Activated T-cell treated with anti-CD3 and anti-CD28 coated beads, Interleukin-2, amount 50 U/mL, for 1 hour (primary cell): ENCODE data around the gene G3BP1.
"Not testable (repeated sequence)": the region's sequence is repeated elsewhere in the genome, so short reads cannot be mapped to it uniquely, and the experiment has no call there.

ENCODE experiments used
- DNase-seq: peaks from one replicate; pipeline ENCODE4 v3.0.0-alpha.2; 2020

The G3BP1 gene

GRCh38 chr5:151757233-151758140, 14.3 kb upstream of the G3BP1 start:
- peak; percentile 43 for DNase-seq

DNA sequence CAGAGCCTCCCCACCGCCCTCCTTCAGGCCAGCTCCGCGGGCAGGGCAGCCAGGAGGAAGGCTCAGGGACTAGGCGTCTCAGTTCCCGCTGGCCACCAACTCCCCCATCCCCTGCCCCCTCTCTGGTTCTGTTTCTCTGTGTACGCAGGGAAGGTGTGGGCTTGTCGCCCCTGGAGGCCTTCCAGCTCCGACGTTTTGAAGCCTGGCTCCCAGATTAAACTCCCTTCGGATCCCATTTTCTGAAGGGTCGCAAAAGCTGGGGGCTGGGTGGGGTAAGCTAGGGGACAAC, 13.7 kb upstream of the G3BP1 start:
- no peak for DNase-seq

DNA sequence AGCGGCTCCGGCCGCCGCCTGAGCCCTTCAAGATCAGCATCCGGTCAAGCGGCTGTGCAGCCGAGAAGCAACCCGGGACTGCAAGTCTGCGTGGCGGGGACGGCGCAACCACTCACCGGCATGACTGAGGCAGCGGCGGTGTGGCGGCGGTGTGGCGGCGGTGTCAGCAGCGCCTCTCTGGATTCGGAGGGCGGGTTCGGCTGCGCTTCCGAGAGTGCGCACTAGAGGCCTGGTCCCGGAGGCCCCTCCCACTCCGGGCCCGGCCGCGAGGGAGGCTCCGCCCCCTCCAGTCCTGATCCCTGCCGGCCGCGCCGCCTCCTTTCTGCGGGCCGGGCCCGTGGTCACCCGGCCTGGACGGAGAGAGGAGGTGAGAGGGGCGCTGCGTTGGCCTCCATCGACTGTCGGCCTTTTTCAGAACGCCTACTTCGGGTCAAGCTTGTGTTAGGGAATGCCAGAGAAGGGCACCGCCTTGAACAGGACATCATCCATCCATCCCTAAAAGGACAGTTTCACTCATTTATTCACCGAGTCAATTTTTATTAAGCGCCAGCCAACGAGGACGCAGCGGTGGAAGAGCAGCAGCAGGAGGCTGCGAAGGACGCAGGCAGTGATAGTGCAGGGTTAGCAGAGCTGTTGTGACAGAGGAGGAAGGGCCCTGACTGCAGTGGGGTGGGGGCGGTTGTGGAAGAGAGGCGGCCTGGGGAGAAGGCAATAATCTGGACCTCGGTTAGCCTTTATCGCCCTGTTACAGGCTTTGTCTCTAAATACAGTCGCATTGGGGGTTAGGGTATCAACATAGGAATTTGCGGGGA, 13.1 kb upstream of the G3BP1 start, which contains the start of gene ATOX1:
TSS of gene ATOX1 (minus strand) at position 202 of the 812 bp plus-strand sequence. CDS start at position 122, 80 bp downstream.
- peak; percentile 91 for DNase-seq

- no peak for DNase-seq
These were observed 7.0 kb upstream of the G3BP1 start for GRCh38 chr5:151764801-151765200.

DNA sequence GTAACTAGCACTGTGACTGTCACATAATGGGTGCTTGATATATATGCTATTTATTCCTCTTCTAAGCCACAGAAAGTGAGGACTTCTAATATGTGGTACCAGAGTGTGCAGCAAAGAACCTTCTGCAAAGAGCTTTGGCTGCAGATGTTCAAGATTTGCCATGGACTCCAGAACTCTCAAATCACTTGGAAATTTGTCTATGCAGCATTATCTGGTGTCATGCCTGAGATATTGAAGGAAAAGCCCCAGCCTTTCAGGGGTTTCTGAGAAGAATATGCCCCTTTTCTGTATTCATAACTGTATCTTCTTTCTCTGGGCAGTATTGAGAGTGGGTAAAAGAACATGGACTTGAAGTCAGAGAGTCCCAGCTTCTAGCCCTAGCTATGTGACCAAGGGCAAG, 4.8 kb upstream of the G3BP1 start:
- no peak for DNase-seq

DNA sequence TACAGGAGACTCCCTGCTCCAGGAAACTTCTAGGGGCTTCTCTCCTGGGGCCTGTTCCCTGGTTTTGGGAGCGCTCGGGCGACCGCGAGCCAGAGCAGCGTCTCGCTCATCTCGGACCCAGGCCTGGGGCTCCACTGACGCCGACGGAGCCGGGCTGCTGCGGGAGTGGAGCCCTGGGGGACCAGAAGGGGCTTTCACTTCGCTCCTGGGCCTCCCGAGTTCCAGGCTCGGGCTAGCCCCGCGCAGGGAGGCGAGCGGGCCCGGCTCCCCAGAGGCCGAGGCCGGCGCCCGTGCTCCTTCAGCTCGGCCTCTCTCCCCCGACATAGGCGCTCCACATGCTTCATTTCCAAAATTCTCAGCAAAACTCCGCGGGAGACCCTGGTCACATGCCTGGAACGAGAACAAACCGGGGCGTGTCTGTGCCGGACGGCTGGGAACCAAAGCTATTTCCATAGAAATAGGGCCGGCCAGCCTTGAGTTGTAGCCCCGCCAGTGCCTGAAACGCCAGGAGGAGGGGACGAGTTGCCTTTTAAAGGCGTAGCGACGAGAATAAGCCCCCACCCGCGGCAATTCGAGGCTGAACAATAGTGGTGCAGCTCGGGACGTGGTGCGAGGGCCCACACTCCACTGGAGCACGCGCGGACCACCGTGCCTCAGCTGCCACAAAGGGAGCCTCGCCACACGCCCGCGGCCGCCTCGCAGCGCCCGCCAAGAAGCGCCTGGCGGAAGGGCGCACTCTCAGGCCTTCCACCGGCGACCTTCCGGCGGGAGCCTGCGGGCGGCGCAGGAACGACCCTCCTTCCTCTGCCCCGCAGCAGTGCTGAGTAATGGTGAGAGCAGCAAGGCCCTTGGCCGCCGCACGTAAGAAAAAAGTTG, 1.1 kb upstream of the G3BP1 start:
- no peak for DNase-seq

GRCh38 chr5:151772029-151772845, 483 bp downstream of the G3BP1 start:
- DNase-seq: no peak

- DNase-seq: no peak
These were observed 1.2 kb downstream of the G3BP1 start for GRCh38 chr5:151772846-151773561.

GRCh38 chr5:151773951-151774350, 2.2 kb downstream of the G3BP1 start:
- DNase-seq: no peak

- DNase-seq: no peak
These were observed 3.4 kb downstream of the G3BP1 start for GRCh38 chr5:151775025-151775606.

DNA sequence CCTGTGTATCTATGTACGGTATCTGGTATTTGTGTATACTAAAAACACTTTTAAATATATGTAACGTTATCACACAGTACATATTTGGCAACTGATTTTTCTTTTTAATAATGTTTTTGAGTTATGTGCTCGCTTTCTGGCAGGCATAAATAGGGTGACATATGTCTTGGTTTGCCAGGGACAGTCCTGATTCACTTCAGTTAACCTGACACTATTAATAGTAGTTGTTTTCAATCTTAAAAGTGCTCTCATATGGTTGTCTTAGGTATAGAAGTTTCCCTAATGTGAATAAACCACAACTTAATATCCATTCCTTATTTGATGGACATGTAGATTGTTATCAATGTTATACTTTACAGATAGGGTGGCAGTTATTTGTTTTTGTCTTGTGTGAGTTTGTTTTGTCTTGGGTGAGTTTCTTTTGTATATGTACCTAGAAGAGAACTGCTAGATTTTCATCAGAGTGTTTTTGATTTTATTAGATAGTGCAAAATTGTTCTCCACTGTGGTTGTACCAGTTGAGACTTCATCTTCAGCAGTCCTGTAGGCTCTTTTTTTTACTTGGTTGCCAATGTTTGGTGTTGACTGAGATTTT, 7.9 kb downstream of the G3BP1 start:
- no peak for DNase-seq

DNA sequence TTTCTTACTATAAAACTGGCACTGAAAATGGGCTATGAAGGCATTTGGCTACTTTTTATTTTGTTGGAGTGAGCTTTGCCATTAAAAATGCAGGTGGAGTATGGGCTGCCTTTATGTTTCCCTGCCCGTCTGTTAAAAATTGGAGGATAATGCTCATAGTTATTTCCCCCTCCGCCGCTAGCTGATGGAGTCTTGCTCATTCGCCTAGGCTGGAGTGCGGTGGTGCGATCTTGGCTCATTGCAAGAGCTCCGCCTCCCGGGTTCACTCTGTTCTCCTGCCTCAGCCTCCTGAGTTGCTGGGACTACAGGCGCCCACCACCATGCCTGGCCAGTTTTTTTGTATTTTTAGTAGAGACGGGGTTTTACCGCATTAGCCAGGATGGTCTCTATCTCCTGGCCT, 8.6 kb downstream of the G3BP1 start:
- no peak for DNase-seq

DNA sequence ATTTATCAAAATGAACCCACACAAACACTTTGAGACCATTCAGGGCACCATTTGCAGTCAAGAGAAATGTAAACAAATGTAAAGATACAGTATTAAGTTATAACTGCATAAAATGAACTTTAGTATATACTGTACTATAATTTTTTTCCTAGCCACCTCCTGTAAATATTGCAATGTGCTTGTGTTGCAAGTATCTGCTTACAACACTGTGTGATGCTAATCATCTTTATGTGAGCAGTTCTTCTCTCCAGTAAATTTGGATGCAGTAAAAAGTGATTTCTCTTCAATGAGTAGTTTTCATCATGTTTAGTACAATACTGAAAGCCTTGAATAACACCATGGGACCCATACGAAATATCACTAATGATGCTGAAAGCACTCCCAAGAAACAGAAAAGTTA, 9.4 kb downstream of the G3BP1 start:
- no peak for DNase-seq

GRCh38 chr5:151783664-151784063, 11.9 kb downstream of the G3BP1 start:
- not testable (repeated sequence) for DNase-seq

DNA sequence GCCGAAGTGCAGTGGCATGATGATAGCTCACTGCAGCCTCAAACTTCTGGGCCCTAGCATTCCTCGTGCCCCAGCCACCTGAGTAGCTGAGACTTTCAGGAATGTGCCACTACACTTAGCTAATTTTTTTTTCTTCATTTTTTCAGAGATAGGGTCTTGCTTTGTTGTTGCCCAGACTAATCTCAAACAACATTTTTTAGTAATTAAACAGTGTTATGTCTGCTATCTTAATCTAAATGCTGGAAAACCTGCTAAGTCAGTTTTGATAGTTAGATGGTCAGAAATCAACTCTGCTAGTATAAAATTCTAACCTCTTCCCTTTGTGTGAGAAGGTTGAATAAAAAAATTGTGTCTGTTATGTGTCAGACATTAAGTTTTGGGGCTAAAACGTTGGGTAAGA, 12.4 kb downstream of the G3BP1 start:
- DNase-seq: no peak

DNA sequence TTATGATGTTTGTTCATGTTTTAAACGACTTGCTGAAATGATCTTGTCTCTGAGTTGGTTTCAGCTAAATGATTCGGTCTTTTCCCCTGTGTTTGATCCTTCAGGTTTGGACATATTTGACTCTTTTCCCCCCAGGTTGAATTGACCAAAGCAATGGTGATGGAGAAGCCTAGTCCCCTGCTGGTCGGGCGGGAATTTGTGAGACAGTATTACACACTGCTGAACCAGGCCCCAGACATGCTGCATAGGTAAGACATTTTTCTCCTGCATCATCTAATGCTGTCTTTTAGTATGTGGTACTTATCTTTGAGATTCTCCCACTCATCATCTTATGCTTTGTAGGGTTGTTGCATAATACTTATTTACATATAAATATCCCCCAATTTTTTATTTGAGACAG, 14.7 kb downstream of the G3BP1 start:
- no peak for DNase-seq

GRCh38 chr5:151787817-151788216, 16.1 kb downstream of the G3BP1 start:
- no peak for DNase-seq

- DNase-seq: no peak
These were observed 21.6 kb downstream of the G3BP1 start for GRCh38 chr5:151793358-151793757.

DNA sequence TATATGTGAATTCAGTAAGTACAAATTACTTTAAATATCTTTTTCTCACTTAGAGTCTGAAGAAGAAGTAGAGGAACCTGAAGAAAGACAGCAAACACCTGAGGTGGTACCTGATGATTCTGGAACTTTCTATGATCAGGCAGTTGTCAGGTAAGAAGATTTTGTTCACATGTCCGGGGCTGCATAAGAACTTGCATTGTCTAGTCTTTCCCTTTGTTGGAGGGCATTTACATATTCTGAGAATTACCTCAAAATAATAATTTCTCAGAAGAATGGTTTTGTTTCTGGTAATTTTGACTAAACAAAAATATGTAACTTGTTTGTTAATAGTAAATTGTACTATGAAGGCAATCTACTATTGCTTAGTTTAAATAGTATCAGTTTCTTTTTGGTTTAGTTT, 23.7 kb downstream of the G3BP1 start:
- no peak for DNase-seq

- DNase-seq: no peak
These were observed 26.9 kb downstream of the G3BP1 start for GRCh38 chr5:151798674-151799073.

GRCh38 chr5:151799407-151799806, 27.7 kb downstream of the G3BP1 start:
- no peak for DNase-seq
